MG63 (cell line): ENCODE results near the gene NSUN5. TPM values are rescaled to one million over a fixed set of nuclear protein-coding genes. Genes with fewer than 3 reads are reported as not detected.

Experiments
- total RNA-seq: library from RNA; depleted of rRNA; stranded (reverse); fragments of >200 nt; shearing (Covaris generic); gene quantifications from 2 replicates; pipeline ENCODE4 v1.2.3, GENCODE V29; 2014; ENCODE audit warnings: low replicate concordance; rRNA removed

Gene NSUN5
- total RNA-seq, 1 experiment from 2014 or later = 44.7 TPM

Other genes with a start within 250 kb of the NSUN5 start
- not detected in 2 replicates for gene SPDYE9, start 222.8 kb downstream of the NSUN5 start, total RNA-seq
- not detected in 2 replicates for gene TRIM50, start 19.3 kb upstream of the NSUN5 start, total RNA-seq
- gene FKBP6, start 19.3 kb upstream of the NSUN5 start, total RNA-seq = not detected in 2 replicates
- 0.32 and 0.79 TPM in 2 replicates for gene FZD9, start 125.0 kb upstream of the NSUN5 start, total RNA-seq
- 44.6 and 67.4 TPM in 2 replicates for gene BAZ1B, start 213.5 kb upstream of the NSUN5 start, total RNA-seq
- gene BCL7B, start 248.9 kb upstream of the NSUN5 start, total RNA-seq = 31.6 and 33.3 TPM in 2 replicates